Endothelial cell (in vitro differentiated cells): ENCODE results near the gene WDR48. TPM values are rescaled to one million over a fixed set of nuclear protein-coding genes. Genes with fewer than 3 reads are reported as not detected.

Experiments used
- DNase-seq: peaks from one replicate; pipeline ENCODE4 v3.0.0; 2021; ENCODE audit warnings: low spot score
- H3K27ac Mint-ChIP-seq: one replicate; pipeline ENCODE4 v1.8.0; 2021; ENCODE audit warnings: mixed read lengths, inconsistent platforms; ENCODE audit not compliant: unreplicated experiment
- H3K27me3 Mint-ChIP-seq: one replicate; pipeline ENCODE4 v1.8.0; 2021; ENCODE audit warnings: mild to moderate bottlenecking, moderate library complexity, mixed read lengths, inconsistent platforms; ENCODE audit not compliant: unreplicated experiment
- H3K36me3 Mint-ChIP-seq: one replicate; pipeline ENCODE4 v1.8.0; 2021; ENCODE audit warnings: mild to moderate bottlenecking, low read depth, mixed read lengths, inconsistent platforms; ENCODE audit not compliant: unreplicated experiment
- H3K4me1 Mint-ChIP-seq: one replicate; pipeline ENCODE4 v1.8.0; 2021; ENCODE audit warnings: mild to moderate bottlenecking, mixed read lengths, inconsistent platforms; ENCODE audit not compliant: unreplicated experiment
- H3K4me3 Mint-ChIP-seq: one replicate; pipeline ENCODE4 v1.8.0; 2021; ENCODE audit warnings: mild to moderate bottlenecking, mixed read lengths, inconsistent platforms; ENCODE audit not compliant: unreplicated experiment
- H3K9me3 Mint-ChIP-seq: one replicate; pipeline ENCODE4 v1.8.0; 2021; ENCODE audit warnings: mixed read lengths, inconsistent platforms; ENCODE audit not compliant: unreplicated experiment
- total RNA-seq: library from RNA; stranded (reverse); fragmentation: NEBNext Ultra II Directional; extraction: Animal tissue kit (Norgen Biotek cat#: 25700); gene quantifications from one replicate; pipeline ENCODE4 v1.2.1, GENCODE V29; 2021; ENCODE audit not compliant: unreplicated experiment
- TF ChIP-seq, protein P1 (sequence below): fragments of 200-600 bp; sonication (generic); IDR thresholded peaks from one replicate; pipeline ENCODE4 v1.5.0; 2021; ENCODE audit warnings: antibody characterized with exemption; ENCODE audit not compliant: unreplicated experiment

Gene WDR48
- total RNA-seq, 1 donor from 2014 or later: 33.4 TPM

GRCh38 chr3:39108200-39108710, 56.4 kb downstream of the WDR48 start:
- Mint-ChIP-seq H3K27me3 (peaks cover 30% of the 10 kb centered on the region), H3K4me1 (peaks cover 54% of the 10 kb centered on the region), H3K27ac (peak overlapping the region; percentile 98), H3K4me3 (peak overlapping the region; percentile 97), H3K36me3 (peaks cover 39% of the 10 kb centered on the region), H3K9me3 (no peaks in the 10 kb centered on the region)
- no peak for DNase-seq
- TF ChIP-seq, protein P1, sequence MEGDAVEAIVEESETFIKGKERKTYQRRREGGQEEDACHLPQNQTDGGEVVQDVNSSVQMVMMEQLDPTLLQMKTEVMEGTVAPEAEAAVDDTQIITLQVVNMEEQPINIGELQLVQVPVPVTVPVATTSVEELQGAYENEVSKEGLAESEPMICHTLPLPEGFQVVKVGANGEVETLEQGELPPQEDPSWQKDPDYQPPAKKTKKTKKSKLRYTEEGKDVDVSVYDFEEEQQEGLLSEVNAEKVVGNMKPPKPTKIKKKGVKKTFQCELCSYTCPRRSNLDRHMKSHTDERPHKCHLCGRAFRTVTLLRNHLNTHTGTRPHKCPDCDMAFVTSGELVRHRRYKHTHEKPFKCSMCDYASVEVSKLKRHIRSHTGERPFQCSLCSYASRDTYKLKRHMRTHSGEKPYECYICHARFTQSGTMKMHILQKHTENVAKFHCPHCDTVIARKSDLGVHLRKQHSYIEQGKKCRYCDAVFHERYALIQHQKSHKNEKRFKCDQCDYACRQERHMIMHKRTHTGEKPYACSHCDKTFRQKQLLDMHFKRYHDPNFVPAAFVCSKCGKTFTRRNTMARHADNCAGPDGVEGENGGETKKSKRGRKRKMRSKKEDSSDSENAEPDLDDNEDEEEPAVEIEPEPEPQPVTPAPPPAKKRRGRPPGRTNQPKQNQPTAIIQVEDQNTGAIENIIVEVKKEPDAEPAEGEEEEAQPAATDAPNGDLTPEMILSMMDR: no peak

DNA sequence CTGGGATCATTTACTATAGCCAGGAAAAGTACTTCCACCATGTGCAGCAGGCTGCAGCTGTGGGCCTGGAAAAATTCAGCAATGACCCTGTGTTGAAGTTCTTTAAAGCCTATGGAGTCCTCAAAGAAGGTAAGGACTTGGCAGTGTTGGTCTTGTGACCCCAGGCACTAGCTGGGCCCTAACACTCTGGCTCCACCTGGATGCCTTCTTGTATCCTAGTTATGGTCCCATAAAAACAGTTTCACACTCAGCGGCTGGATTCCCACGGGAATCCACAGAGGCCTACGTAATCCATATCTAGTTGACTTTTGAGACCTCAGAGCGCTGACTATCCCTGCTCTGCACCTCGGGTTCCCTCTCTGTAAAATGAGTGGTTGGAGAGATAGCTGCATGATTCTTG, 57.3 kb downstream of the WDR48 start:
- peak overlapping the region; percentile 98 for H3K27ac Mint-ChIP-seq
- peaks cover 49% of the 10 kb centered on the region for H3K4me1 Mint-ChIP-seq
- no peaks in the 10 kb centered on the region for H3K9me3 Mint-ChIP-seq
- TF ChIP-seq, protein P1: no peak
- H3K36me3 Mint-ChIP-seq: peaks cover 40% of the 10 kb centered on the region
- peaks cover 30% of the 10 kb centered on the region for H3K27me3 Mint-ChIP-seq
- DNase-seq: no peak
- H3K4me3 Mint-ChIP-seq: peak overlapping the region; percentile 97

- peaks cover 26% of the 10 kb centered on the region for H3K27me3 Mint-ChIP-seq
- no peak overlapping the region for H3K4me3 Mint-ChIP-seq
- peaks cover 42% of the 10 kb centered on the region for H3K36me3 Mint-ChIP-seq
- TF ChIP-seq, protein P1: no peak
- H3K9me3 Mint-ChIP-seq: no peaks in the 10 kb centered on the region
- H3K4me1 Mint-ChIP-seq: peaks cover 39% of the 10 kb centered on the region
- H3K27ac Mint-ChIP-seq: no peak overlapping the region
- DNase-seq: no peak
Observed at GRCh38 chr3:39110041-39110639, 58.3 kb downstream of the WDR48 start.

GRCh38 chr3:39112113-39112512, 60.3 kb downstream of the WDR48 start:
- H3K9me3 Mint-ChIP-seq: no peaks in the 10 kb centered on the region
- peaks cover 29% of the 10 kb centered on the region for H3K36me3 Mint-ChIP-seq
- H3K27me3 Mint-ChIP-seq: peaks cover 12% of the 10 kb centered on the region
- peaks cover 22% of the 10 kb centered on the region for H3K4me1 Mint-ChIP-seq
- TF ChIP-seq, protein P1: no peak
- no peak overlapping the region for H3K27ac Mint-ChIP-seq
- DNase-seq: no peak
- H3K4me3 Mint-ChIP-seq: no peak overlapping the region

DNA sequence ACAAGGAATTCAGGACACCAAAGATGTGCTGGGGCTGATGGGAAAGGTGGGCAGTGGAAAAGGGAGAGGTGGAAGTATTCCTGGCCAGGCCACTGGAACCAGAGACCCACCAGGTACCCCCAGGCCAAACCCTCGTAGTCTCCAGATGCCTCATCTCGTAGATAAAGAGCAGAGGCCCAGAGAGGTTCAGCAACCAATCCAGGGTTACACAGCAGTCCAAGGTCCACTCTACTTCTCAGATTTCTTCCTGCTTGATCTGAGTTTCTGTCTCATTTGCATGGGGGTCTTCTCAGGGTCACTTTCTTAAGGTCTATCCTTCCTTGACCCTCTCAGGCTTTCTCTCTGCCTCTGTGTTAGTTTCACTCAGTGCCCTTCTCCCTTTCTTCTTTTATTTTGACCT, 60.7 kb downstream of the WDR48 start:
- no peak for DNase-seq
- Mint-ChIP-seq H3K27me3 (peaks cover 11% of the 10 kb centered on the region), H3K36me3 (peaks cover 29% of the 10 kb centered on the region), H3K4me3 (no peak overlapping the region), H3K27ac (no peak overlapping the region), H3K9me3 (no peaks in the 10 kb centered on the region), H3K4me1 (peaks cover 22% of the 10 kb centered on the region)
- TF ChIP-seq, protein P1: no peak
